H1 (cell line): ENCODE data around the gene CROCC2. TPM values are rescaled to one million over a fixed set of nuclear protein-coding genes. Genes with fewer than 3 reads are reported as not detected.
A peak's percentile ranks its signal among the peaks of the same experiment; 100 is the strongest.

Source experiments
- CTCF ChIA-PET: fragments of 300-600 bp; sonication (Branson Sonifier 250); formaldehyde crosslinking; loops from one replicate; lab custom pipeline; 2021; ENCODE audit not compliant: partially characterized antibody; lab: Charles Lee
- POLR2A ChIA-PET: fragments of 300-600 bp; sonication (Branson Sonifier 250); formaldehyde crosslinking; loops from one replicate; lab custom pipeline; 2021; ENCODE audit warnings: inconsistent platforms; ENCODE audit not compliant: partially characterized antibody; lab: Charles Lee
- DNase-seq, 2 experiments: peaks; one replicate each; pipeline versions ENCODE4 v3.0.0 to v3.0.0-alpha.2; 2010 to 2022; ENCODE audit warnings: low spot score in 2 of 2, low read depth in 1 of 2, mixed read lengths in 1 of 2
- FAIRE-seq: peaks from 2 replicates; lab custom pipeline; 2011; peaks lifted over from hg19 to GRCh38; lab: Jason Lieb, UNC
- H2AFZ ChIP-seq: 2 replicates; pipeline ENCODE4 v1.8.1; 2012; ENCODE audit warnings: low read length, inconsistent platforms
- H2AK5ac ChIP-seq: 2 replicates; pipeline ENCODE4 v1.6.1; 2013; ENCODE audit warnings: low read depth, low read length
- H2BK120ac ChIP-seq: replicated peaks from 2 replicates; pipeline ENCODE3; 2013; ENCODE audit warnings: low read depth, low read length, inconsistent platforms
- H2BK12ac ChIP-seq: 2 replicates; pipeline ENCODE4 v1.6.1; 2013; ENCODE audit warnings: low read depth, low read length
- H2BK15ac ChIP-seq: 2 replicates; pipeline ENCODE4 v1.6.1; 2013; ENCODE audit warnings: low read length
- H2BK20ac ChIP-seq: 2 replicates; pipeline ENCODE4 v1.6.1; 2013; ENCODE audit warnings: low read length
- H2BK5ac ChIP-seq: 2 replicates; pipeline ENCODE4 v1.6.1; 2013; ENCODE audit warnings: low read depth, low read length
- H3K14ac ChIP-seq: 2 replicates; pipeline ENCODE4 v1.6.1; 2013; ENCODE audit warnings: inconsistent platforms; ENCODE audit not compliant: insufficient read length
- H3K18ac ChIP-seq: 2 replicates; pipeline ENCODE4 v1.6.1; 2013; ENCODE audit warnings: low read length; ENCODE audit errors: extremely low read depth
- H3K23ac ChIP-seq: 2 replicates; pipeline ENCODE4 v1.6.1; 2013; ENCODE audit warnings: inconsistent platforms; ENCODE audit not compliant: insufficient read length
- H3K23me2 ChIP-seq: 2 replicates; pipeline ENCODE4 v1.6.1; 2013; ENCODE audit warnings: low read depth, low read length
- H3K27ac ChIP-seq: 2 replicates; pipeline ENCODE4 v1.6.1; 2011; ENCODE audit warnings: low read depth, low read length, inconsistent platforms
- H3K27me3 ChIP-seq, 4 experiments: replicated peaks in 1 of 4; 1 replicate in 1 of 4; 2 replicates in 3 of 4; pipeline versions ENCODE4 v1.6.1 to v1.8.1; 2011 to 2013; ENCODE audit warnings: low read length in 3 of 4, mild to moderate bottlenecking in 3 of 4, inconsistent platforms in 2 of 4, mixed read lengths in 2 of 4, moderate library complexity in 1 of 4; ENCODE audit not compliant: control insufficient read depth in 3 of 4, insufficient read depth in 3 of 4; ENCODE audit errors: extremely low read depth in 1 of 4
- H3K36me3 ChIP-seq, 4 experiments: 2 replicates each; pipeline versions ENCODE4 v1.6.1 to v1.8.1; 2011 to 2013; ENCODE audit warnings: mild to moderate bottlenecking in 4 of 4, low read length in 3 of 4, moderate library complexity in 2 of 4, control low read depth in 1 of 4, inconsistent platforms in 1 of 4; ENCODE audit not compliant: insufficient read depth in 4 of 4, control insufficient read depth in 2 of 4
- H3K4ac ChIP-seq: replicated peaks from 2 replicates; pipeline ENCODE3; 2013; ENCODE audit warnings: low read length, low read depth, mixed read lengths, inconsistent platforms; ENCODE audit not compliant: insufficient read length
- H3K4me1 ChIP-seq, 4 experiments: replicated peaks in 1 of 4; 1 replicate in 1 of 4; 2 replicates in 3 of 4; pipeline versions ENCODE4 v1.6.1 to v1.8.1; 2011 to 2013; ENCODE audit warnings: low read length in 3 of 4, inconsistent platforms in 2 of 4, mixed read lengths in 1 of 4; ENCODE audit not compliant: insufficient read depth in 4 of 4, control insufficient read depth in 3 of 4
- H3K4me2 ChIP-seq, 2 experiments: 2 replicates each; pipeline versions ENCODE4 v1.6.1 to v1.8.1; 2011 to 2013; ENCODE audit warnings: low read depth in 2 of 2, low read length in 2 of 2, control low read depth in 1 of 2, inconsistent platforms in 1 of 2, mild to moderate bottlenecking in 1 of 2; ENCODE audit not compliant: insufficient read depth in 1 of 2
- H3K4me3 ChIP-seq, 4 experiments: fragments of 200-600, 300-600 bp in 1 of 4; sonication (generic), shearing (Covaris generic), sonication (Bioruptor Twin) in 1 of 4; 2 replicates each; pipeline versions ENCODE4 v1.5.1 to v1.8.1; 2011 to 2016; ENCODE audit warnings: low read length in 4 of 4, low read depth in 3 of 4, control low read depth in 2 of 4, inconsistent platforms in 2 of 4, mild to moderate bottlenecking in 2 of 4, mixed read lengths in 1 of 4, moderate library complexity in 1 of 4; ENCODE audit not compliant: insufficient read depth in 2 of 4; ENCODE audit errors: extremely low read depth in 1 of 4
- H3K56ac ChIP-seq: replicated peaks from 2 replicates; pipeline ENCODE3; 2013; ENCODE audit warnings: low read depth, mild to moderate bottlenecking, mixed read lengths, low read length, inconsistent platforms; ENCODE audit not compliant: insufficient read length
- H3K79me1 ChIP-seq: 2 replicates; pipeline ENCODE4 v1.6.1; 2013; ENCODE audit warnings: low read depth, low read length, control low read depth
- H3K79me2 ChIP-seq, 2 experiments: 2 replicates each; pipeline versions ENCODE4 v1.6.1 to v1.8.1; 2012 to 2013; ENCODE audit warnings: low read length in 2 of 2, mild to moderate bottlenecking in 2 of 2, inconsistent platforms in 1 of 2; ENCODE audit not compliant: insufficient read depth in 2 of 2, control insufficient read depth in 1 of 2
- H3K9ac ChIP-seq, 4 experiments: replicated peaks in 1 of 4; 1 replicate in 1 of 4; 2 replicates in 3 of 4; pipeline versions ENCODE4 v1.6.1 to v1.8.1; 2011 to 2013; ENCODE audit warnings: low read depth in 3 of 4, low read length in 3 of 4, control low read depth in 2 of 4, mild to moderate bottlenecking in 2 of 4, moderate library complexity in 2 of 4, inconsistent platforms in 1 of 4; ENCODE audit errors: extremely low read depth in 1 of 4
- H3K9me3 ChIP-seq, 2 experiments: 2 replicates each; pipeline versions ENCODE4 v1.6.1 to v1.8.1; 2012 to 2013; ENCODE audit warnings: mild to moderate bottlenecking in 2 of 2, moderate library complexity in 2 of 2, control low read depth in 1 of 2, inconsistent platforms in 1 of 2, low read depth in 1 of 2, low read length in 1 of 2, mixed read lengths in 1 of 2; ENCODE audit not compliant: insufficient read depth in 2 of 2
- H4K20me1 ChIP-seq, 2 experiments: replicated peaks in 1 of 2; 2 replicates each; pipeline versions ENCODE3 to v1.8.1; 2011 to 2013; ENCODE audit warnings: inconsistent platforms in 2 of 2, low read length in 2 of 2, mild to moderate bottlenecking in 1 of 2; ENCODE audit not compliant: insufficient read depth in 2 of 2, control insufficient read depth in 1 of 2
- H4K5ac ChIP-seq: 2 replicates; pipeline ENCODE4 v1.6.1; 2013; ENCODE audit warnings: low read length, low read depth, mixed read lengths, inconsistent platforms; ENCODE audit not compliant: insufficient read length
- H4K8ac ChIP-seq: 2 replicates; pipeline ENCODE4 v1.8.0; 2013; ENCODE audit warnings: mild to moderate bottlenecking, moderate library complexity, low read length, inconsistent platforms; ENCODE audit not compliant: insufficient read depth; ENCODE audit errors: extremely low read depth
- H4K91ac ChIP-seq: replicated peaks from 2 replicates; pipeline ENCODE3; 2013; ENCODE audit warnings: low read length, mixed read lengths, inconsistent platforms; ENCODE audit not compliant: insufficient read length
- ASH2L ChIP-seq: fragments of 200-600, 300-600 bp; sonication (generic); IDR thresholded peaks from one replicate; pipeline ENCODE4 v1.7.1; 2017; ENCODE audit warnings: low read length
- BCL11A ChIP-seq, 2 experiments: IDR thresholded peaks; one replicate each; pipeline ENCODE4 v1.6.1; 2011; ENCODE audit warnings: low read depth in 2 of 2, low read length in 2 of 2, mild to moderate bottlenecking in 2 of 2
- CTBP2 ChIP-seq: IDR thresholded peaks from 2 replicates; pipeline ENCODE4 v1.7.0; 2011; ENCODE audit warnings: borderline replicate concordance, mild to moderate bottlenecking, moderate library complexity, mixed read lengths, low read length; ENCODE audit not compliant: insufficient read depth, insufficient read length
- EZH2 ChIP-seq: fragments of 200-600 bp; sonication (generic); IDR thresholded peaks from 2 replicates; pipeline ENCODE4 v1.7.1; 2012; ENCODE audit warnings: low read depth, mild to moderate bottlenecking, moderate library complexity, low read length, inconsistent platforms; ENCODE audit not compliant: severe bottlenecking
- HDAC6 ChIP-seq: IDR thresholded peaks from one replicate; pipeline ENCODE4 v1.7.1; 2012; ENCODE audit warnings: low read depth, mild to moderate bottlenecking, inconsistent platforms, low read length, moderate library complexity
- TAF7 ChIP-seq: optimal IDR thresholded peaks from 2 replicates; pipeline ENCODE3; 2011; ENCODE audit warnings: low read depth, mild to moderate bottlenecking, inconsistent platforms, low read length, moderate library complexity, borderline replicate concordance
- YY1 ChIP-seq: IDR thresholded peaks from 2 replicates; pipeline ENCODE4 v1.6.1; 2011; ENCODE audit warnings: low read depth, mild to moderate bottlenecking, low read length
- WGBS, 2 experiments: shearing (Covaris generic) in 1 of 2; methylation state at CpG; one replicate each; pipeline versions ENCODE4 v1.1.6 to v1.1.7; 2013 to 2015; ENCODE audit warnings: low lambda C conversion rate in 2 of 2, mixed read lengths in 2 of 2, inconsistent platforms in 1 of 2, low coverage in 1 of 2, missing lambda C conversion rate in 1 of 2; ENCODE audit not compliant: insufficient replicate concordance in 2 of 2, insufficient coverage in 1 of 2, insufficient read length in 1 of 2; ENCODE audit errors: extremely low coverage in 1 of 2, missing lambda C conversion rate in 1 of 2; 5-methylcytosine and 5-hydroxymethylcytosine counted together
- polyA plus RNA-seq, 7 experiments: library from polyadenylated mRNA; depleted of rRNA in 3 of 7; stranded (reverse) in 5 of 7; unstranded in 2 of 7; fragments of >200 nt in 5 of 7; fragments of 200-250 nt in 2 of 7; gene quantifications; 1 replicate in 5 of 7; 2 replicates in 1 of 7; 4 replicates in 1 of 7; pipeline versions ENCODE4 v1.2.1 to v1.2.3, GENCODE V29; 2011 to 2013; ENCODE audit warnings: missing spikeins in 2 of 7, mixed read lengths in 2 of 7
- total RNA-seq: library from RNA; stranded (reverse); fragmentation: NEBNext Ultra II Directional; extraction: Animal tissue kit (Norgen Biotek cat#: 25700); gene quantifications from 2 replicates; pipeline ENCODE4 v1.2.1, GENCODE V29; 2021

CROCC2 gene
- total and polyA plus RNA-seq, 2 of the 8 experiments (the other 6 are each of a cell fraction or from before 2014, with no cell fraction given) = not detected

DNA sequence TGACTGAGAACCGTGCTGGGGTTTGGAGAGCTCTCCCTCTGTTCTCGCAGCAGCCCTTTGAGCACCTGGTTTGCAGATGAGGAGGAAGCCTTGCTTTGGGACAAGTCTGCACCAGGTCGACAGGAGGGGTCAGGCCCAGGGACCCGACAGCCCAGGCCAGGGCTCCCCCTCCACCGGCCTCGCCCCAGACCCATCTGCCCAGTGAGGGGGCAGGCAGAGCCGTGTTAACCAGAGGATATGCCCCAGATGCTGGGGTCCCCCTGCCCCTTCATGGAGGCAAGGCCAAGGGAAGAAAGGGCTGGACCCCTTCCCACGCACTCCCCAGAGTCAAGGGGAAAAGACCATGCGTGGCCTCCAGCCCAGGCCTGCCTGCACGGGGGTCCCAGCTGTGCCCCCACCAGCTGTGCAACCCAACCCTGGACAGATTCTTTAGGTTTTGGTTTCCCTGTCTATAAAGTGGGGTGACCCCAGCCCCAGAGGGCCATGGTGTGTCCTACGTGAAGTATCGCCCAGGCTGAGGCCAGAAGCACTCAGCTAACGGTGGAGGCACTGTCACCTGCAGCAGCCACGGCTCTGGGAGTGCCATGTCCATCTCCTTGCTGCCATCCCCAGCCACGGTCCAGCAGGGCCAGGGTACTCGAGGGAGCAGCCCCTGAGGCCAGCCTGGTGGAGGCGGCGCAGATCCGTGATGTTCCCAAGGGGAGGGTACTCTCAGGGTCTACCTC, 87.5 kb downstream of the CROCC2 start:
- H3K27ac ChIP-seq = no peak overlapping the region
- no peaks in the 10 kb centered on the region for H3K79me1 ChIP-seq
- H2AFZ ChIP-seq = no peak overlapping the region
- H3K18ac ChIP-seq = no peak overlapping the region
- H2AK5ac ChIP-seq = no peak overlapping the region
- H2BK120ac ChIP-seq = no peak overlapping the region
- CTCF ChIA-PET = interaction anchor here (1.5 to 2.4 kb wide), 2 partner anchors 11 to 85 kb away, joined by 3 to 14 read pairs; no protein-coding TSS in a partner anchor
- H3K23me2 ChIP-seq = no peaks in the 10 kb centered on the region; the same call in 1 of the 2 replicates
- peak overlapping the region; percentile 14; the same call in 1 of the 2 replicates for H4K8ac ChIP-seq
- DNase-seq = peak in 1 of 2 experiments; percentile 41
- no peak overlapping the region for H2BK5ac ChIP-seq
- H4K5ac ChIP-seq = no peak overlapping the region
- WGBS, 2 experiments = 92% methylated on average over 15 of the region's 19 CpGs; no CpG with 5 or more reads in 1 of the 2 experiments
- H3K9ac ChIP-seq = no peak overlapping the region
- POLR2A ChIA-PET = interaction anchor here (0.9 kb wide), 1 partner anchor 158 kb away, joined by 3 read pairs; no protein-coding TSS in a partner anchor
- peaks cover 0 to 9% of the 10 kb centered on the region in 2 experiments; a peak in 2 of 4 replicates for H3K9me3 ChIP-seq
- peaks cover 0 to 2% of the 10 kb centered on the region in 2 experiments for H4K20me1 ChIP-seq
- H3K27me3 ChIP-seq = no peaks in the 10 kb centered on the region; a peak in 2 of 7 replicates
- H3K79me2 ChIP-seq = no peaks in the 10 kb centered on the region
- TF ChIP-seq EZH2 = no peak
- no peak for TF ChIP-seq TAF7
- TF ChIP-seq CTBP2 = no peak
- no peak for TF ChIP-seq YY1
- no peak for TF ChIP-seq HDAC6
- TF ChIP-seq ASH2L = no peak
- no peak for TF ChIP-seq BCL11A (IDR thresholded peaks at IDR 0.05; ENCODE audit: low read depth in 2 of 2, low read length in 2 of 2)
- TF ChIP-seq, all 59 proteins: peak for 0
- no peak overlapping the region for H2BK12ac ChIP-seq
- no peak for FAIRE-seq
- no peaks in the 10 kb centered on the region for H3K36me3 ChIP-seq
- peaks cover 0 to 2% (median under 1%) of the 10 kb centered on the region in 4 experiments; a peak in 1 of 7 replicates for H3K4me1 ChIP-seq
- no peak overlapping the region for H3K4me2 ChIP-seq
- H4K91ac ChIP-seq = no peak overlapping the region
- no peak overlapping the region for H3K23ac ChIP-seq
- H2BK20ac ChIP-seq = no peak overlapping the region
- H3K56ac ChIP-seq = no peak overlapping the region
- H3K4ac ChIP-seq = no peak overlapping the region
- no peak overlapping the region for H3K4me3 ChIP-seq
- no peak overlapping the region for H2BK15ac ChIP-seq
- no peak overlapping the region for H3K14ac ChIP-seq
